GM23248 (cell line): ENCODE data around the gene BRD3.

Source experiments
- EZH2 ChIP-seq: fragments of 200-600 bp; sonication (generic); IDR thresholded peaks from 2 replicates; pipeline ENCODE4 v1.6.1; 2018; ENCODE audit warnings: antibody characterized with exemption, mild to moderate bottlenecking; ENCODE audit not compliant: insufficient read depth, poor library complexity, severe bottlenecking
- EZH2phosphoT487 ChIP-seq: fragments of 200-600 bp; sonication (generic); IDR thresholded peaks from 2 replicates; pipeline ENCODE4 v1.6.1; 2018; ENCODE audit warnings: antibody characterized with exemption, moderate library complexity, mild to moderate bottlenecking, low read depth; ENCODE audit not compliant: insufficient read depth

DNA sequence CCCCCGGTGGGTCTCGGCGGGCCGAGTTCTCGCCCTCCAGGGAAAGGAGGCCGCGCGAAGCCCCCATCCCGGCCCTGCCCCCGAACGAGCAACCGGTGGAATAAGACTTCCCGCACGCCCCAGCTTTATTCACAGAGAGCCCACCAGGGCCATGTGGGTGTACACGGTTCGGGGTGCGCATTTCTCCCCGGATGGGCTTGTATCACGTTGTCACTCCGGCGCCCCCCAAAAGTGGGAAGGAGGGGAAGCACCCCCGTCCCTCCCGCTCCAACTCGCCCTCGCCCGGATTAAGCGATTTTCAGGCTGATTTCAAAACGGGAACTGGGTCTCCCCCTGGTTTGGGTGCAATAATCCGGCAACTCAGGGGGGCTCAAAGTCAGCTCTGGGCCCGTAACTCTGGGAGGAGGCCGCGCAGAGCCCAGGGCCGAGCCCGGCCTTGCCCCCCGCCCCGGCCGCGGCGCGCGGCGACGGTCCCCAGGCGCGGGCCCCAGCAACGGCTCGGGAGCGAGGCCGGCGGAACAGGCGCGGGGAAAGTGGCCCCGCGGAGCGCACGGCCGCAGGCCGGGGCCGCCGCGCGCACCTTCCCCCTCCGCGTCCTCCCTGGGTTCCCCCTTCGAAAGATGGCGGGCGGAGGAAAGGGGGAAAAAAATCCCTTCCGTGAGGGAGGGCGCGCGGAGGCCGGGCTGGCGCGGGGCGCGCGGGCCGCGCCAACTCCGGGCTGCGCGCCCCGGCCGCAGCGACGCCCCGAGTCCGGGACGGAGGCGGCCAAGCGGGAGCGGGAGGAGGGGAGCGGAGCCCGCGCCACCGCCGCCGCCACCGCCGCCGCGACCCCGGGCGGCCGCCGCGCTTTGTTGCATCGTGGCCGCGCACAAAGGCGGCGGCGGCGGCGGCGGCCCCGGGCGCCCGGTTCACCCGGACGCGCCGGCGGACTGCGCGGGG is 644 bp downstream of the BRD3 start:
- TF ChIP-seq EZH2, result no peak
- TF ChIP-seq EZH2phosphoT487, result no peak
